SK-N-SH (cell line): ENCODE data around the gene STRN3. TPM values are rescaled to one million over a fixed set of nuclear protein-coding genes. Genes with fewer than 3 reads are reported as not detected.

Source experiments
- CTCF ChIA-PET: fragments of 300-600, 350-600 bp; formaldehyde crosslinking; extraction: SDS; loops from one replicate; lab custom pipeline; 2021; lab: Yijun Ruan, JAX
- POLR2A ChIA-PET: fragments of 350-600 bp; sonication (Branson Sonifier 250); formaldehyde crosslinking; extraction: SDS; loops from one replicate; lab custom pipeline; 2020; ENCODE audit warnings: antibody characterized with exemption, inconsistent platforms; lab: Yijun Ruan, JAX
- DNase-seq: peaks from one replicate; pipeline ENCODE4 v3.0.0; 2012
- H2AFZ ChIP-seq: fragments of 200-600 bp; sonication (generic); 2 replicates; pipeline ENCODE4 v1.8.1; 2016; ENCODE audit warnings: antibody characterized with exemption, mild to moderate bottlenecking, low read depth
- H3F3A ChIP-seq: fragments of 200-600 bp; sonication (generic); replicated peaks from 2 replicates; pipeline ENCODE3; 2016; ENCODE audit warnings: antibody characterized with exemption, mild to moderate bottlenecking; ENCODE audit not compliant: insufficient read depth
- H3K27ac ChIP-seq, 2 experiments: fragments of 200-500 bp in 1 of 2; fragments of 200-600 bp in 1 of 2; sonication (Bioruptor generic) in 1 of 2; sonication (generic), shearing (Covaris generic) in 1 of 2; 2 replicates each; pipeline versions ENCODE4 v1.5.1 to v1.6.1; 2014 to 2016; ENCODE audit warnings: low read depth in 2 of 2, inconsistent platforms in 1 of 2, low read length in 1 of 2, mild to moderate bottlenecking in 1 of 2, mixed read lengths in 1 of 2
- H3K27me3 ChIP-seq: fragments of 200-600 bp; sonication (generic), shearing (Covaris generic); 2 replicates; pipeline ENCODE4 v1.6.1; 2016; ENCODE audit warnings: mixed run types; ENCODE audit not compliant: insufficient read depth
- H3K36me3 ChIP-seq, 2 experiments: fragments of 200-500 bp in 1 of 2; fragments of 200-600 bp in 1 of 2; sonication (Bioruptor generic) in 1 of 2; sonication (generic) in 1 of 2; replicated peaks in 1 of 2; 2 replicates each; pipeline versions ENCODE3 to v1.5.1; 2014 to 2016; ENCODE audit warnings: low read length in 1 of 2, mild to moderate bottlenecking in 1 of 2; ENCODE audit not compliant: insufficient read depth in 2 of 2, control insufficient read depth in 1 of 2
- H3K4me1 ChIP-seq, 2 experiments: fragments of 200-500 bp in 1 of 2; fragments of 200-600 bp in 1 of 2; sonication (Bioruptor generic) in 1 of 2; sonication (generic), shearing (Covaris generic) in 1 of 2; 2 replicates each; pipeline versions ENCODE4 v1.5.1 to v1.6.1; 2014 to 2016; ENCODE audit warnings: low read depth in 1 of 2, low read length in 1 of 2, mixed run types in 1 of 2; ENCODE audit not compliant: insufficient read depth in 2 of 2, control insufficient read depth in 1 of 2
- H3K4me2 ChIP-seq: fragments of 200-600 bp; sonication (generic), shearing (Covaris generic); 2 replicates; pipeline ENCODE4 v1.6.1; 2017; ENCODE audit warnings: mixed run types
- H3K4me3 ChIP-seq, 2 experiments: fragments of 200-500 bp in 1 of 2; fragments of 200-600 bp in 1 of 2; sonication (Bioruptor generic) in 1 of 2; sonication (generic), shearing (Covaris generic) in 1 of 2; 2 replicates each; pipeline versions ENCODE4 v1.5.1 to v1.8.1; 2014 to 2016; ENCODE audit warnings: low read depth in 2 of 2, inconsistent platforms in 1 of 2, low read length in 1 of 2, mild to moderate bottlenecking in 1 of 2, mixed read lengths in 1 of 2, moderate library complexity in 1 of 2
- H3K79me2 ChIP-seq: fragments of 200-600 bp; sonication (generic); 2 replicates; pipeline ENCODE4 v1.8.1; 2017; ENCODE audit warnings: mild to moderate bottlenecking; ENCODE audit not compliant: insufficient read depth
- H3K9ac ChIP-seq: fragments of 200-600 bp; sonication (generic); 2 replicates; pipeline ENCODE4 v1.6.1; 2017; ENCODE audit warnings: mixed run types
- H3K9me2 ChIP-seq: fragments of 200-600 bp; sonication (generic); 2 replicates; pipeline ENCODE4 v1.6.1; 2017; ENCODE audit warnings: mixed run types
- H3K9me3 ChIP-seq: fragments of 200-600 bp; sonication (generic); 2 replicates; pipeline ENCODE4 v1.6.1; 2017; ENCODE audit warnings: mixed run types, mild to moderate bottlenecking, moderate library complexity
- H4K20me1 ChIP-seq: fragments of 200-600 bp; sonication (generic); 2 replicates; pipeline ENCODE4 v1.6.1; 2017; ENCODE audit warnings: mild to moderate bottlenecking, mixed run types; ENCODE audit not compliant: insufficient read depth
- CTCF ChIP-seq: fragments of 200-600 bp; sonication (generic); IDR thresholded peaks from 2 replicates; pipeline ENCODE4 v1.6.1; 2017; ENCODE audit warnings: antibody characterized with exemption, mild to moderate bottlenecking, moderate library complexity
- GABPA ChIP-seq: IDR thresholded peaks from 2 replicates; pipeline ENCODE4 v1.4.0; 2012; ENCODE audit warnings: low read depth, mild to moderate bottlenecking
- JUND ChIP-seq: IDR thresholded peaks from 2 replicates; pipeline ENCODE4 v1.4.0; 2012
- PBX3 ChIP-seq: IDR thresholded peaks from 2 replicates; pipeline ENCODE4; 2012
- TCF12 ChIP-seq: IDR thresholded peaks from 2 replicates; pipeline ENCODE4 v1.4.0; 2012
- TEAD4 ChIP-seq: IDR thresholded peaks from 2 replicates; pipeline ENCODE4 v1.4.0; 2012; ENCODE audit warnings: mild to moderate bottlenecking, borderline replicate concordance; ENCODE audit not compliant: insufficient read depth
- WGBS: methylation state at CpG from one replicate; pipeline ENCODE4 v1.1.6; 2017; ENCODE audit warnings: low lambda C conversion rate; 5-methylcytosine and 5-hydroxymethylcytosine counted together
- polyA plus RNA-seq, 3 experiments: library from polyadenylated mRNA; depleted of rRNA; stranded (reverse); fragments of >200 nt; gene quantifications; 2 replicates each; pipeline ENCODE4 v1.2.3, GENCODE V29; 2012

The STRN3 gene
- polyA plus RNA-seq, 1 of the 3 experiments (the other 2 are of a cell fraction): 7.2 TPM

GRCh38 chr14:31075144-31075543, 49.0 kb upstream of the STRN3 start:
- no peaks in the 10 kb centered on the region for H3K4me1 ChIP-seq
- H4K20me1 ChIP-seq: no peaks in the 10 kb centered on the region
- DNase-seq: no peak
- POLR2A ChIA-PET: no interaction called here
- H3K4me2 ChIP-seq: no peak overlapping the region
- CTCF ChIA-PET: no interaction called here
- no peak overlapping the region for H2AFZ ChIP-seq
- no peak for TF ChIP-seq GABPA
- H3K4me3 ChIP-seq: no peak overlapping the region
- H3K9ac ChIP-seq: no peak overlapping the region
- no peaks in the 10 kb centered on the region for H3K9me2 ChIP-seq
- no peaks in the 10 kb centered on the region for H3K9me3 ChIP-seq
- H3K27me3 ChIP-seq: no peaks in the 10 kb centered on the region
- 95% methylated on average over 2 of the region's 2 CpGs for WGBS
- no peaks in the 10 kb centered on the region for H3K79me2 ChIP-seq
- H3K27ac ChIP-seq: no peak overlapping the region
- H3F3A ChIP-seq: no peaks in the 10 kb centered on the region
- peaks cover 0 to 10% of the 10 kb centered on the region in 2 experiments for H3K36me3 ChIP-seq

DNA sequence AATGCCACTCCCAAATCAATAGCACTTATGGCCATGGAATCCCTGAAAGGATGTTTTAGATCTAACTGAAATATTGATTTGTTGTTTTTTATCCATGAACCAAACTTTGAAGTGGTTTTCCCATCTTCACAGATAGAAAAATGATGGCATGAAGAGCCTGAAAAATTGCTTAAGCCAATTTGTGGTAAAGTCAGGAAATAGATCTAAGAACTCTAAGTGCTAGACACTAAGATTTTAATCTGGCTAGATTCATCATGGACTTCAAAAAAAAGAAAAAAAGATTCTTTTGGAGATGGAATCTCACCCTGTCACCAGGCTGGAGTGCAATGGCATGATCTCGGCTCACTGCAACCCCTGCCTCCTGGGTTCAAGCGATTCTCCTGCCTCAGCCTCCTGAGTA, 45.0 kb upstream of the STRN3 start:
- peak; percentile 35 for TF ChIP-seq PBX3
- no peak for TF ChIP-seq CTCF
- ChIA-PET POLR2A (no interaction called here), CTCF (no interaction called here)
- Histone ChIP-seq H3K4me3 (no peak overlapping the region), H3K9me3 (no peaks in the 10 kb centered on the region), H3K4me2 (no peak overlapping the region), H3K4me1 (no peaks in the 10 kb centered on the region), H3K36me3 (peaks cover 0 to 6% of the 10 kb centered on the region in 2 experiments), H2AFZ (no peak overlapping the region), H4K20me1 (no peaks in the 10 kb centered on the region), H3K9ac (no peak overlapping the region), H3K9me2 (no peaks in the 10 kb centered on the region), H3K27ac (peak overlapping the region in 1 of 2 experiments; percentile 31; a peak in 2 of 4 replicates), H3F3A (no peaks in the 10 kb centered on the region), H3K79me2 (no peaks in the 10 kb centered on the region), H3K27me3 (no peaks in the 10 kb centered on the region)
- 83% methylated on average over 2 of the region's 2 CpGs for WGBS
- no peak for DNase-seq

- H2AFZ ChIP-seq: no peak overlapping the region; the same call in 1 of the 2 replicates
- peaks cover 0 to 5% of the 10 kb centered on the region in 2 experiments for H3K36me3 ChIP-seq
- 92% methylated on average over 5 of the region's 5 CpGs for WGBS
- H3K27ac ChIP-seq: peak overlapping the region in 1 of 2 experiments; percentile 31; a peak in 2 of 4 replicates
- no peak for DNase-seq
- ChIA-PET CTCF (interaction anchor here (2.3 kb wide), 1 partner anchor 90 kb away, joined by 6 read pairs; no protein-coding TSS in a partner anchor), POLR2A (no interaction called here)
- H3K4me3 ChIP-seq: no peak overlapping the region
- no peak overlapping the region for H3K4me2 ChIP-seq
- no peaks in the 10 kb centered on the region for H3K9me3 ChIP-seq
- H3K4me1 ChIP-seq: no peaks in the 10 kb centered on the region
- H4K20me1 ChIP-seq: no peaks in the 10 kb centered on the region
- no peaks in the 10 kb centered on the region for H3F3A ChIP-seq
- H3K79me2 ChIP-seq: no peaks in the 10 kb centered on the region
- no peak overlapping the region for H3K9ac ChIP-seq
- no peaks in the 10 kb centered on the region for H3K27me3 ChIP-seq
- H3K9me2 ChIP-seq: no peaks in the 10 kb centered on the region
- peak; percentile 16; the same call in 1 of the 2 replicates for TF ChIP-seq JUND
- TF ChIP-seq TCF12: peak; percentile 25; the same call in 1 of the 2 replicates
- TF ChIP-seq PBX3: no peak
- 0 out of 2 replicates have a peak, but pooled peaks have one; percentile 14 for TF ChIP-seq TEAD4
These were observed 44.3 kb upstream of the STRN3 start for GRCh38 chr14:31070431-31070830.
